ENCODE measurements around the gene C20orf96.
"Not testable (repeated sequence)": the region's sequence is repeated elsewhere in the genome, so short reads cannot be mapped to it uniquely, and the experiment has no call there.

C20orf96 gene

DNA sequence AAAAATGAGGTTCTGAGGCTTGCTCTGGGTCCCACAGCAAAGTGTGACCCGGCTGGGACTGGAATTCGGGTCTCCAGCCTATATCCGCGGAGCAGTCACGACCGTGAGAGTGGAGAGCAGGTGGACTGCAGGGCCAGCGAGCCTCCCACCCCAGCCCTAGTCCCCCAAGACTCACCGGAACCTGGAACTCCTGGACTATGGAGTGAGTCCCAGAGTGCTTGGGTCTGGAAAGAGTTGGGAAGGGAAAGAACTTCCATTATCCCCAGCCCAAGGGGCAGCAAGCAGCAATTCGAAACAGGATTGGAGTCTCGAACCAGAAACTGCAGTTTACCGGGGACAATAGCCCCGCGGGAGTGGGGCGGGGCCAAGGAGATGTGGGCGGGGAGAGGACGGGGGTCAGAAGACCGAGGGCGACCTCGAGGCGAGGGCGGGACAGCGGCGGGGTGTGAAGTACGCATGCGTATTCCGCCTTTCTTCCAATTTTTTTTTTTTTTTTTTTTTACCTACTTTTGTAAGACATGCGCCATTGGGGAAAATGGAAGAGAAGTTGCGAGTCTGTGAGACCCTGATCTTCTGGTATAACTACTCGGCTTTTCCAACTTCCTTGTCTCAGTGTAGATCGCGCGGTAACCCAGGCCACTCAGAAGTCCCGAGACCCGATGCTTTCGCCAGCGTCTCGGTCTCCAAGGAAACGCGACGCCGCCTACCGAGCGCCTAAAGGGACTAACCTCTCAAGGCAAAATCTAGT lies at the start of gene C20orf96:
Gene C20orf96 (minus strand): TSS at position 667 of the 748 bp plus-strand sequence. CDS start 140 bp downstream, at position 527.
- DNase-seq (ENCODE audit: low read depth in 3 of 3), result peak; percentile 79 to 89 (median 79)

DNA sequence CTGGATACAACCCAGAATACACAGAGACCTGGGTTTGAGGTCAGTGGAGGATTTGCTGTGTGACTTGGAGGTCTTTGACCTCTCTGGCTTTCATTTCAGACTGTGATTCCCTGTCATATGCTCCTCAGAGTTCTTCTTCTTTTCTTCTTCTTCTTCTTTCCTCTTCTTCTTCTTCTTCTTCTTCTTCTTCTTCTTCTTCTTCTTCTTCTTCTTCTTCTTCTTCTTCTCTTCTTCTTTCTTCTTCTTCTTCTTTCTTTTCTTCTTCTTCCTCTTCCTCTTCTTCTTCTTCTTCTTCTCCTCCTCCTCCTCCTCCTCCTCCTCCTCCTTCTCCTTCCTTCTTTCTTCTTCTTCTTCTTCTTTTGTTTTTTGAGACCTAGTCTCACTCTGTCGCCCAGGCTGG lies 45.5 kb upstream of the C20orf96 start:
- not testable (repeated sequence) for DNase-seq (ENCODE audit: low read depth in 3 of 3)

DNA sequence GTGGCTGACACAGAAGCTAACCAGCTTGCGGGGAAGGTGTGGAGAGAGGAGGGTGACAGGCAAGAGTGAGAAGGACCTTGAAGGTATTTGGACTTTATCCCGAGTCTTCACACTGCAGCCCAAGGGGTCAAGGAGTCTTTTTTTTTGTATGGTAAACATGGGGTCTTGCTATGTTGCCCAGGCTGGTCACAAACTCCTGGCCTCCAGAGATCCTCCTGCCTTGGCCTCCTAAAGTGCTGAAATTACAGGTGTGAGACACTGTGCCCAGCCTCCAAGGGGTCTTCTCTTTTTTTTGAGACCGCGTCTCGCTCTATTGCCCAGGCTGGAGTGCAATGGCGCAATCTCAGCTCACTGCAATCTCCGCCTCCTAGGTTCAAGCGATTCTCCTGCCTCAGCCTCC lies 44.0 kb upstream of the C20orf96 start:
- DNase-seq (ENCODE audit: low read depth in 3 of 3), result no peak

- peak in 1 of 3 donors; percentile 45 for DNase-seq (ENCODE audit: low read depth in 3 of 3)
Measured at GRCh38 chr20:330233-331149, 39.9 kb upstream of the C20orf96 start.

DNA sequence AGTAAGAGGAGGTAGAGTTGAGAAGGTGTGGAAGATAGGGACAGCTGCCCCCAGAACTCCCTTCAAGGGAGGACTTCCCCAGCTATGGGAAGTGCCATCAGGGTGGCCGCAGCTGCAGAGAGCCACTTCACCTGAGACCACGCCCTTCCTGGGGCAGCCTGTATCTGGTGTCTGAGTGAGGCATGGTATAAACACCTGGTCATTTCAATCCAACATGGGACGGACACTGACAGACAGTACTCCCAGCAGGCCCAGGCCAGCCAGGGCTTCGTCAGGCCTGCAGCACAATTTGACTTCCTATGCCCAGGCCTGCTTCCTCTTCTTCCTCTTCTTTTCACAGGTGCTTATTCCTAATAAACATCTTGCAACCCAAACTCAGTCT lies 39.3 kb upstream of the C20orf96 start:
- no peak for DNase-seq (ENCODE audit: low read depth in 3 of 3)

GRCh38 chr20:328975-329695 lies 38.6 kb upstream of the C20orf96 start:
- DNase-seq (ENCODE audit: low read depth in 3 of 3), result no peak

DNA sequence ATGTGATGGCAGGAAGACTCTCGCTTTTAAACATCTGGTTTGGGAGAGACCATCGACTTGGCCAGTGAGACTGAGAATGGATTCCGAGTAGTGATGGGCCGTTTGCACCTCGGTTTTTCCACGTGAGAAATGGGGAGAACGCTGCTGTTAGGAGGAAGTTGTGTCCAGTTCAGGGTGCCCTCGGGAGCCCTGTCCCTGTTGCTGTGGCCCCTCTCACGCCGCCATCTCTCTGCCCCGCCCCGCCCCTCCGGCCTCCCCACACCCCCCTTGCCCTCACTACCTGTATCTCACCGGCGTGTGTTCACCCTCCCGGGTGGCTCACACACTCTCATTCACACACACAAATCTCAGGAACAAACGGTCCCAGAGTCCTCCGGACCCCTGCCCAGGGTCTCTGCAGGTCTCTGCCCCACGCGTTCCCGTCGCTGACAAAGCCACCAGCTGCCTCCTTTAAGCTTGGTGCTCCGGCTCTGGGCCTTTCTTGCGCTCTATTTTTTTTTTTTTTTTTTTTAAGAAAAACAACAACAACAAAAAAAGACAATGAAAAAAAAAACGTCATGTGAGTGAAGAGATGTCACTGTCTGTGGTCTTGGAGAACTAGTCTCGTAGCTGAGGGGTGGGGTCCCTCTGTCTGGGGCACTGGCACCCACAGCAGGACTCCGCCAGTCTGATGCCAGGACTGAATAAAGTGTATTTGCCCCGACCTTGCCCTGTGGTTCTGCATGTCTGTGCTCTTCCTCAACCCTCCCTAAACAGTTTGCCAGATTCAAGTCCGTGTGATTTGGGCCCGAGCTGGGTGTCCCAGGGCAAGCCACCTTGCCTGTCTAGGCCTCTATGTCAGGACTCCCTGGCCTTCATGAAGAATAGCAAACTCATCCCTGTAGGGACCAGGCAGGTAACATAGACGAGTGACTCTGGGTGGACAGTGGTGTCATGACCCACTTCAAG lies 37.8 kb upstream of the C20orf96 start:
- no peak for DNase-seq (ENCODE audit: low read depth in 3 of 3)

GRCh38 chr20:327186-328026 lies 36.9 kb upstream of the C20orf96 start:
- peak in 2 of 3 donors; percentile 66 to 69 for DNase-seq (ENCODE audit: low read depth in 3 of 3)

- DNase-seq (ENCODE audit: low read depth in 3 of 3), result no peak
Measured at GRCh38 chr20:326645-327185, 36.2 kb upstream of the C20orf96 start.

DNA sequence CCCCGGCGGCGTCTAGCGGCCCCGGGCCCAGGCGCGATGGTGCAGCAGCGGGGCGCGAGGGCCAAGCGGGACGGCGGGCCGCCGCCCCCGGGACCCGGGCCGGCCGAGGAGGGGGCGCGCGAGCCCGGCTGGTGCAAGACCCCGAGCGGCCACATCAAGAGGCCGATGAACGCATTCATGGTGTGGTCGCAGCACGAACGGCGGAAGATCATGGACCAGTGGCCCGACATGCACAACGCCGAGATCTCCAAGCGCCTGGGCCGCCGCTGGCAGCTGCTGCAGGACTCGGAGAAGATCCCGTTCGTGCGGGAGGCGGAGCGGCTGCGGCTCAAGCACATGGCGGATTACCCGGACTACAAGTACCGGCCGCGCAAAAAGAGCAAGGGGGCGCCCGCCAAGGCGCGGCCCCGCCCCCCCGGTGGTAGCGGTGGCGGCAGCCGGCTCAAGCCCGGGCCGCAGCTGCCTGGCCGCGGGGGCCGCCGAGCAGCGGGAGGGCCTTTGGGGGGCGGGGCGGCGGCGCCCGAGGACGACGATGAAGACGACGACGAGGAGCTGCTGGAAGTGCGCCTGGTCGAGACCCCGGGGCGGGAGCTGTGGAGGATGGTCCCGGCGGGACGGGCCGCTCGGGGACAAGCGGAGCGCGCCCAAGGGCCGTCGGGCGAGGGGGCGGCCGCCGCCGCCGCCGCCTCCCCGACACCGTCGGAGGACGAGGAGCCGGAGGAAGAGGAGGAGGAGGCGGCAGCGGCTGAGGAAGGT lies 35.5 kb upstream of the C20orf96 start:
- DNase-seq (ENCODE audit: low read depth in 3 of 3), result peak in 1 of 3 donors; percentile 36

- DNase-seq (ENCODE audit: low read depth in 3 of 3), result peak; percentile 93 to 97 (median 95)
Measured at GRCh38 chr20:325045-325888, 34.7 kb upstream of the C20orf96 start, which contains the start of gene SOX12. TSS of gene SOX12 (plus strand) at chr20:325552. CDS start at chr20:325925, 373 bp downstream.

GRCh38 chr20:324177-325044 lies 33.9 kb upstream of the C20orf96 start:
- peak; percentile 73 to 94 (median 74) for DNase-seq (ENCODE audit: low read depth in 3 of 3)

GRCh38 chr20:316316-317068 lies 25.9 kb upstream of the C20orf96 start:
- no peak for DNase-seq (ENCODE audit: low read depth in 3 of 3)

- DNase-seq (ENCODE audit: low read depth in 3 of 3), result no peak
Measured at GRCh38 chr20:313948-314347, 23.4 kb upstream of the C20orf96 start.

DNA sequence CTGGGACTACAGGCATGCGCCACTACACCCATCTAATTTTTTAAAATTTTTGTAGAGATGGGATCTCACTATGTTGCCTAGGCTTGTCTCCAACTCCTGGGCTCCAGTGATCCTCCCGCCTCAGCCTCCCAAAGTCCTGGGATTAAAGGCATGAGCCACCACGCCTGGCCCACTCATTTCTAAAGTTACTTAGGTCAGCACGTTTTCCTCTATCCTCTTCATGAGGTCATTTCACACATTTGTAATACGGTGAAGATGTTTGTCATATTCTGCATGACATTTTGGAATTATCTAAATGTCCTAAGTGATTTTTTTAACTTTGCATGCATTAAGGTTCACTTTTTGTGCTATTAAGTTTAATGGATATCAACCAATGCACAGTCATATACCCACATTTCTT lies 22.9 kb upstream of the C20orf96 start:
- no peak for DNase-seq (ENCODE audit: low read depth in 3 of 3)

- DNase-seq (ENCODE audit: low read depth in 3 of 3), result no peak
Measured at GRCh38 chr20:312866-313265, 22.3 kb upstream of the C20orf96 start.

Measured in stimulated activated CD4-positive, alpha-beta T cell treated with anti-CD3 and anti-CD28 coated beads, TNF-alpha, amount 100 ng/mL, for 48 hours (primary cell).